Stimulated activated CD4-positive, alpha-beta T cell treated with anti-CD3 and anti-CD28 coated beads, Interleukin-1b, Interleukin-23, amount 100 ng/mL, for 48 hours (primary cell): ENCODE data around the gene RTN4RL1.

Experiments used
- DNase-seq: peaks from one replicate; pipeline ENCODE4 v3.0.0-alpha.2; 2020

RTN4RL1 gene

GRCh38 chr17:2059547-2060384 is 34.6 kb upstream of the RTN4RL1 start:
- no peak for DNase-seq

- DNase-seq: peak; percentile 64
Measured at GRCh38 chr17:2058586-2059546, 33.7 kb upstream of the RTN4RL1 start.

- no peak for DNase-seq
Measured at GRCh38 chr17:2057760-2058585, 32.8 kb upstream of the RTN4RL1 start.

- no peak for DNase-seq
Measured at GRCh38 chr17:2057175-2057759, 32.1 kb upstream of the RTN4RL1 start.

GRCh38 chr17:2056206-2057174 is 31.4 kb upstream of the RTN4RL1 start:
- DNase-seq: peak; percentile 58

- DNase-seq: peak; percentile 36
Measured at GRCh38 chr17:2055292-2056205, 30.4 kb upstream of the RTN4RL1 start.

GRCh38 chr17:2054512-2055291 is 29.6 kb upstream of the RTN4RL1 start, which contains the start of gene HIC1:
Gene HIC1, plus strand, starts transcription at chr17:2055103. Its CDS starts 1,588 bp downstream, at chr17:2056691.
- DNase-seq: peak; percentile 77

GRCh38 chr17:2054262-2054511 is 29.1 kb upstream of the RTN4RL1 start:
- DNase-seq: no peak

- DNase-seq: peak; percentile 81
Measured at GRCh38 chr17:2053380-2054261, 28.5 kb upstream of the RTN4RL1 start.

GRCh38 chr17:2051933-2052559 is 26.9 kb upstream of the RTN4RL1 start:
- DNase-seq: no peak

GRCh38 chr17:2051061-2051932 is 26.2 kb upstream of the RTN4RL1 start:
- no peak for DNase-seq

GRCh38 chr17:2050300-2051060 is 25.3 kb upstream of the RTN4RL1 start:
- peak; percentile 75 for DNase-seq

- DNase-seq: peak; percentile 86
Measured at GRCh38 chr17:2049333-2050299, 24.5 kb upstream of the RTN4RL1 start.

- DNase-seq: no peak
Measured at GRCh38 chr17:2048805-2049204, 23.7 kb upstream of the RTN4RL1 start.

GRCh38 chr17:2047590-2047989 is 22.5 kb upstream of the RTN4RL1 start:
- DNase-seq: no peak
